Right renal cortex interstitium (tissue), 3 donors: ENCODE data around the gene DMKN. TPM values are rescaled to one million over a fixed set of nuclear protein-coding genes. Genes with fewer than 3 reads are reported as not detected.
"Not testable (repeated sequence)": the region's sequence is repeated elsewhere in the genome, so short reads cannot be mapped to it uniquely, and the experiment has no call there.

ENCODE experiments used
- DNase-seq, 3 donors: peaks; one replicate each; pipeline ENCODE4 v3.0.0-alpha.2; 2013; ENCODE audit warnings: low read depth in 3 of 3, low spot score in 2 of 3
- polyA plus RNA-seq, 3 donors: library from polyadenylated mRNA; unstranded; fragments of 120-200 nt; gene quantifications; one replicate each; pipeline ENCODE4 v1.2.1, GENCODE V29; 2013; ENCODE audit not compliant: insufficient read length in 3 of 3

Gene DMKN
- polyA plus RNA-seq, 3 donors: 68.1 to 72.6 (median 69.0) TPM

GRCh38 chr19:35470128-35470527, 43.3 kb downstream of the DMKN start:
- DNase-seq: no peak

GRCh38 chr19:35468637-35469036, 44.8 kb downstream of the DMKN start:
- no peak for DNase-seq

GRCh38 chr19:35466259-35466658, 47.2 kb downstream of the DMKN start:
- no peak for DNase-seq

- not testable (repeated sequence) for DNase-seq
These were observed 50.5 kb downstream of the DMKN start for GRCh38 chr19:35462956-35463355.

GRCh38 chr19:35462476-35462953, 50.9 kb downstream of the DMKN start:
- no peak for DNase-seq

- DNase-seq: not testable (repeated sequence)
These were observed 51.7 kb downstream of the DMKN start for GRCh38 chr19:35461788-35462187.

GRCh38 chr19:35461060-35461459, 52.4 kb downstream of the DMKN start:
- no peak for DNase-seq

GRCh38 chr19:35460608-35461007, 52.8 kb downstream of the DMKN start:
- no peak for DNase-seq

- DNase-seq: no peak
These were observed 53.9 kb downstream of the DMKN start for GRCh38 chr19:35459414-35460082.

GRCh38 chr19:35458731-35459391, 54.6 kb downstream of the DMKN start:
- DNase-seq: no peak

- DNase-seq: no peak
These were observed 55.3 kb downstream of the DMKN start for GRCh38 chr19:35458192-35458591.

GRCh38 chr19:35457173-35457572, 56.3 kb downstream of the DMKN start:
- DNase-seq: no peak

- DNase-seq: no peak
These were observed 57.7 kb downstream of the DMKN start for GRCh38 chr19:35455616-35456201.

GRCh38 chr19:35454663-35455062, 58.8 kb downstream of the DMKN start:
- no peak for DNase-seq

- no peak for DNase-seq
These were observed 61.9 kb downstream of the DMKN start for GRCh38 chr19:35451338-35452096.

GRCh38 chr19:35449359-35450043, 63.9 kb downstream of the DMKN start:
- DNase-seq: no peak

GRCh38 chr19:35447606-35448469, 65.6 kb downstream of the DMKN start, which contains the start of gene FFAR2:
Gene FFAR2 (plus strand): TSS chr19:35448257. CDS start chr19:35449715, 1,458 bp downstream.
- no peak for DNase-seq
